Cardiac fibroblast (primary cell): ENCODE measurements around the gene MOSMO.

Experiments
- DNase-seq, 2 donors: peaks; one replicate each; pipeline versions ENCODE4 v3.0.0 to v3.0.0-alpha.2; 2010; ENCODE audit warnings: low read depth in 2 of 2
- H3K4me3 ChIP-seq, 2 donors: replicated peaks in 1 of 2; 1 replicate in 1 of 2; 2 replicates in 1 of 2; pipeline ENCODE4 v1.5.1; 2011; ENCODE audit warnings: low read depth in 2 of 2, low read length in 2 of 2, mild to moderate bottlenecking in 2 of 2, moderate library complexity in 1 of 2
- CTCF ChIP-seq: IDR thresholded peaks from one replicate; pipeline ENCODE4 v1.5.1; 2011; ENCODE audit warnings: low read depth, mild to moderate bottlenecking, low read length, inconsistent platforms

The MOSMO gene

GRCh38 chr16:21989751-21990150 lies 18.2 kb upstream of the MOSMO start:
- DNase-seq, result no peak
- TF ChIP-seq CTCF, result no peak
- no peak overlapping the region for H3K4me3 ChIP-seq

- DNase-seq, result no peak
- TF ChIP-seq CTCF, result no peak
- H3K4me3 ChIP-seq, result no peak overlapping the region
These were observed 17.4 kb upstream of the MOSMO start for GRCh38 chr16:21990381-21990944.

GRCh38 chr16:21991621-21992020 lies 16.3 kb upstream of the MOSMO start:
- H3K4me3 ChIP-seq, result no peak overlapping the region
- no peak for DNase-seq
- TF ChIP-seq CTCF, result no peak

- H3K4me3 ChIP-seq, result no peak overlapping the region
- TF ChIP-seq CTCF, result no peak
- no peak for DNase-seq
These were observed 12.9 kb upstream of the MOSMO start for GRCh38 chr16:21994856-21995465.

GRCh38 chr16:21996923-21997696 lies 10.8 kb upstream of the MOSMO start:
- no peak for TF ChIP-seq CTCF
- no peak for DNase-seq
- no peak overlapping the region for H3K4me3 ChIP-seq

- no peak for TF ChIP-seq CTCF
- H3K4me3 ChIP-seq, result no peak overlapping the region
- peak in 1 of 2 donors; percentile 48 for DNase-seq
These were observed 10.0 kb upstream of the MOSMO start for GRCh38 chr16:21997697-21998480.
